Hepatocyte (in vitro differentiated cells): Measurements from ENCODE around the gene AMBN. TPM values are rescaled to one million over a fixed set of nuclear protein-coding genes. Genes with fewer than 3 reads are reported as not detected.

Experiments
- DNase-seq: peaks from one replicate; pipeline ENCODE4 v3.0.0-alpha.2; 2016; ENCODE audit warnings: low spot score
- H2AFZ ChIP-seq: fragments of 200-600 bp; sonication (generic); 2 replicates; pipeline ENCODE4 v1.6.0; 2016; ENCODE audit warnings: antibody characterized with exemption, mild to moderate bottlenecking
- H3K27ac ChIP-seq: fragments of 200-600 bp; sonication (generic); 2 replicates; pipeline ENCODE4 v1.5.1; 2016; ENCODE audit warnings: mild to moderate bottlenecking
- H3K27me3 ChIP-seq: fragments of 200-600 bp; sonication (generic); 2 replicates; pipeline ENCODE4 v1.6.1; 2016
- H3K36me3 ChIP-seq: fragments of 200-600 bp; sonication (generic); replicated peaks from 2 replicates; pipeline ENCODE4 v1.5.1; 2016; ENCODE audit warnings: low read depth; ENCODE audit not compliant: insufficient read depth
- H3K4me1 ChIP-seq: fragments of 200-600 bp; sonication (generic); 2 replicates; pipeline ENCODE4 v1.5.1; 2016; ENCODE audit warnings: mild to moderate bottlenecking, moderate library complexity; ENCODE audit not compliant: insufficient read depth
- H3K4me2 ChIP-seq: fragments of 200-600 bp; sonication (generic); 2 replicates; pipeline ENCODE4 v1.6.0; 2016
- H3K4me3 ChIP-seq: fragments of 200-600 bp; sonication (generic); 2 replicates; pipeline ENCODE4 v1.5.1; 2016; ENCODE audit warnings: mild to moderate bottlenecking
- H3K79me2 ChIP-seq: fragments of 200-600 bp; sonication (generic); 2 replicates; pipeline ENCODE4 v1.6.0; 2017; ENCODE audit warnings: mild to moderate bottlenecking
- H3K9me2 ChIP-seq: fragments of 200-600 bp; sonication (generic); replicated peaks from 2 replicates; pipeline ENCODE4 v1.6.0; 2017; ENCODE audit warnings: mild to moderate bottlenecking; ENCODE audit not compliant: insufficient read depth
- H3K9me3 ChIP-seq: fragments of 200-600 bp; sonication (generic); 2 replicates; pipeline ENCODE4 v1.5.1; 2016; ENCODE audit warnings: low read depth, mild to moderate bottlenecking
- H4K20me1 ChIP-seq: fragments of 200-600 bp; sonication (generic); 2 replicates; pipeline ENCODE4 v1.6.0; 2016; ENCODE audit warnings: mild to moderate bottlenecking; ENCODE audit not compliant: insufficient read depth, poor library complexity, severe bottlenecking
- EZH2 ChIP-seq: fragments of 200-600 bp; sonication (generic); IDR thresholded peaks from 2 replicates; pipeline ENCODE4 v1.6.1; 2016; ENCODE audit warnings: antibody characterized with exemption, mild to moderate bottlenecking, borderline replicate concordance
- EZH2phosphoT487 ChIP-seq: fragments of 200-600 bp; sonication (generic); IDR thresholded peaks from one replicate; pipeline ENCODE4 v1.6.1; 2018; ENCODE audit warnings: antibody characterized with exemption, mild to moderate bottlenecking, low read depth, moderate library complexity; ENCODE audit not compliant: unreplicated experiment, severe bottlenecking
- WGBS: methylation state at CpG from one replicate; pipeline ENCODE4 v1.1.6; 2016; ENCODE audit warnings: low lambda C conversion rate; ENCODE audit errors: missing lambda C conversion rate; 5-methylcytosine and 5-hydroxymethylcytosine counted together
- polyA plus RNA-seq: library from polyadenylated mRNA; unstranded; fragments of >200 nt; fragmentation: Nextera tagmentation; extraction: Ambion mirVana; gene quantifications from 2 replicates; pipeline ENCODE4 v1.2.1, GENCODE V29; 2016
- total RNA-seq: library from RNA; depleted of rRNA; stranded (reverse); fragments of >200 nt; gene quantifications from 2 replicates; pipeline ENCODE4 v1.2.3, GENCODE V29; 2014
- TF ChIP-seq, protein P1 (sequence below): fragments of 200-600 bp; sonication (generic); IDR thresholded peaks from 2 replicates; pipeline ENCODE4 v1.5.1; 2016; ENCODE audit warnings: antibody characterized with exemption, mild to moderate bottlenecking; ENCODE audit not compliant: poor library complexity

The AMBN gene
- total and polyA plus RNA-seq, 2 experiments from 2014 or later: not detected

DNA sequence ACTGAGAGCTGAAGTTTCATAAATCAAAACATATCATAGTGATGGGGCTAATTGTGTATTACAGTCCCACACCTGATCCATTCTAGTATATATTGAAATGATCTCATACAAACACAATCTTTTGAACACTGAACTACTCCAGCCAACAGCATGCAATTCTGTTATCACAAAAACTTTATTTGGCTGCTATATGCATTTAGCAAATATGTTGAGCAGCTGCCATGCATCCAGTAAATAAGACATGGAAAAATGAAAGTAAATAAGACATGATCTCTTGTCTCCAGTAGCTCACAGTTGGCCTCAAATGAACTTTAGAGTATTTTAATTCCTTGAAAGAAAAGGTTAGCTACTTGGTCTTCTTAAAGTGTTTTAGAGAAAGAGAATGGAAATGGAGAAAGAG lies 2.1 kb downstream of the AMBN start:
- H3K4me3 ChIP-seq: no peak overlapping the region
- TF ChIP-seq, protein P1, sequence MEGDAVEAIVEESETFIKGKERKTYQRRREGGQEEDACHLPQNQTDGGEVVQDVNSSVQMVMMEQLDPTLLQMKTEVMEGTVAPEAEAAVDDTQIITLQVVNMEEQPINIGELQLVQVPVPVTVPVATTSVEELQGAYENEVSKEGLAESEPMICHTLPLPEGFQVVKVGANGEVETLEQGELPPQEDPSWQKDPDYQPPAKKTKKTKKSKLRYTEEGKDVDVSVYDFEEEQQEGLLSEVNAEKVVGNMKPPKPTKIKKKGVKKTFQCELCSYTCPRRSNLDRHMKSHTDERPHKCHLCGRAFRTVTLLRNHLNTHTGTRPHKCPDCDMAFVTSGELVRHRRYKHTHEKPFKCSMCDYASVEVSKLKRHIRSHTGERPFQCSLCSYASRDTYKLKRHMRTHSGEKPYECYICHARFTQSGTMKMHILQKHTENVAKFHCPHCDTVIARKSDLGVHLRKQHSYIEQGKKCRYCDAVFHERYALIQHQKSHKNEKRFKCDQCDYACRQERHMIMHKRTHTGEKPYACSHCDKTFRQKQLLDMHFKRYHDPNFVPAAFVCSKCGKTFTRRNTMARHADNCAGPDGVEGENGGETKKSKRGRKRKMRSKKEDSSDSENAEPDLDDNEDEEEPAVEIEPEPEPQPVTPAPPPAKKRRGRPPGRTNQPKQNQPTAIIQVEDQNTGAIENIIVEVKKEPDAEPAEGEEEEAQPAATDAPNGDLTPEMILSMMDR: no peak
- no peak for TF ChIP-seq EZH2
- TF ChIP-seq EZH2phosphoT487: no peak
- H2AFZ ChIP-seq: no peak overlapping the region

DNA sequence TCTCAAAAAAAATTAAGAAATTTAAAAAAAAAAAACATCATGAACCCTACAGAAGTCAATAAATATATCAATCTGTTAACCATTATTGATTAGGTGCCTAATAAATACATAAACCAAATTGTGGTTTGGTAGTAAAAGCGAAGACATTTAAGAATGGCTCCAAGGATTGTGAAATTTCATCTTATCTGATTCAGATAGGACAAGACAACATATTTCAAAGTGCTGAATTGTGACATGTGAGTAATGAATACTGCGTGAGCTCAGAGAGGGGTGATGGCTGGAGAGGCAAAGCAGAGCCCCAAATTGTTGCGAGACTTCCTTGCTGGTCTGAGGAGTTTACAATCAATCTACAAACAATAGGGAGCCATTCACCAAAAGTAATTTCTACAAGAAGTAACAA lies 8.2 kb downstream of the AMBN start:
- no peak overlapping the region for H3K27ac ChIP-seq
- WGBS: 73% methylated on average over 3 of the region's 3 CpGs
- TF ChIP-seq, protein P1: no peak
- no peak for TF ChIP-seq EZH2phosphoT487
- TF ChIP-seq EZH2: no peak
- no peaks in the 10 kb centered on the region for H3K4me1 ChIP-seq
- H3K9me3 ChIP-seq: no peaks in the 10 kb centered on the region
- H3K9me2 ChIP-seq: no peaks in the 10 kb centered on the region
- H4K20me1 ChIP-seq: no peaks in the 10 kb centered on the region
- no peak for DNase-seq
- no peaks in the 10 kb centered on the region for H3K36me3 ChIP-seq
- no peaks in the 10 kb centered on the region for H3K79me2 ChIP-seq
- no peak overlapping the region for H3K4me2 ChIP-seq
- H2AFZ ChIP-seq: no peak overlapping the region
- H3K4me3 ChIP-seq: no peak overlapping the region
- H3K27me3 ChIP-seq: no peaks in the 10 kb centered on the region

More for the DNA sequence above, 2.1 kb downstream of the AMBN start:
- no peaks in the 10 kb centered on the region for H3K4me1 ChIP-seq
- no peak for DNase-seq
- no peak overlapping the region for H3K27ac ChIP-seq
- H3K36me3 ChIP-seq: no peaks in the 10 kb centered on the region
- no peaks in the 10 kb centered on the region for H3K9me3 ChIP-seq
- no peaks in the 10 kb centered on the region for H3K79me2 ChIP-seq
- H3K9me2 ChIP-seq: no peaks in the 10 kb centered on the region
- H3K4me2 ChIP-seq: no peak overlapping the region
- no peaks in the 10 kb centered on the region for H4K20me1 ChIP-seq
- H3K27me3 ChIP-seq: no peaks in the 10 kb centered on the region

DNA sequence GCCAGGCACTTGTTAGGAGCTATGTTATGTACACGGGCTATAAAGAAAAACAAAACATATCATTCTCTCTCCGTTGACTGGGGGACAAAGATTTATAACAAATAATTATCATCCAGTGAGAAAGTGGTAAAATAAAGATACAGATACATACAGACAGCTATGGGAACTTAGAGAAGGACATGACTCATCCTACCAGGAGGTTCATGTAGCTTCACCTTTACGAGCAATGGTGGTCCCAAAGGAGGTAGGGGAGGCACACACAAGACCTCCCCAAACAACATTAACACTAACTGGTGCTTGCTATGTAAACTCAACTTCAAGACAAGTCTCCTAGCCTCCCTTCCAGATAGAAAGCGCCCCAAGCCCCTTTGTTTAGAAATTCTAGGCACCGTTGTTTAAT lies 8.9 kb downstream of the AMBN start:
- no peaks in the 10 kb centered on the region for H4K20me1 ChIP-seq
- H3K27ac ChIP-seq: no peak overlapping the region
- TF ChIP-seq, protein P1: no peak
- no peak for TF ChIP-seq EZH2
- TF ChIP-seq EZH2phosphoT487: no peak
- H3K4me1 ChIP-seq: no peaks in the 10 kb centered on the region
- no peaks in the 10 kb centered on the region for H3K9me2 ChIP-seq
- H3K36me3 ChIP-seq: no peaks in the 10 kb centered on the region
- H3K4me2 ChIP-seq: no peak overlapping the region
- no peaks in the 10 kb centered on the region for H3K9me3 ChIP-seq
- no peaks in the 10 kb centered on the region for H3K79me2 ChIP-seq
- H2AFZ ChIP-seq: no peak overlapping the region
- H3K4me3 ChIP-seq: no peak overlapping the region
- WGBS: 65% methylated on average over 5 of the region's 5 CpGs
- H3K27me3 ChIP-seq: no peaks in the 10 kb centered on the region
- DNase-seq: no peak
